GM18505 (cell line): Measurements from ENCODE around the gene CRACR2A.

ENCODE experiments used
- ATAC-seq: cut with Tn5 transposase; IDR thresholded peaks from one replicate; pipeline ENCODE4 v1.9.1; 2021; ENCODE audit not compliant: unreplicated experiment
- POLR2A ChIP-seq: IDR thresholded peaks from 4 replicates; pipeline ENCODE4 v1.6.1; 2011; ENCODE audit warnings: borderline replicate concordance; ENCODE audit not compliant: insufficient read depth, insufficient read length; ENCODE audit errors: extremely low read depth

CRACR2A gene

DNA sequence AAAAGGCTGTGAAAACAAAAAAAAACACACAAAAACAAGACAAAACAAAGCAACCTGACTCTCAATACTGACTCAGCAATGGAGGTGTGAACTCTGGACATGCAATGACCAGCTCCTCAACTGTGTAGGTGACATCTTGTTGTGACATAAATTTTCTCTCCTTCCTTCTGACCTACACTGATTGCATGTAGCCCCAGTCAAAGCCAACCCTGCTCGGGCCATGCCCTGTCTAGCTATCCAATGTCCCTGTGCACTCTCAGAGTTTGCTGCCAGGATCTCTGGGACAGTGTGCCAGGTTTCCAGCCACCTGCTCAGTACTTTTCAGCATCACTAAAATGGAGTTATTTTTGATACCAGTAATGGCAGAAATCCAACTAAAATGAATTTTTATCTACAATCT is 18.9 kb upstream of the CRACR2A start:
- TF ChIP-seq POLR2A = no peak
- no peak for ATAC-seq

GRCh38 chr12:3770891-3771290 is 18.0 kb upstream of the CRACR2A start:
- no peak for TF ChIP-seq POLR2A
- ATAC-seq = no peak

DNA sequence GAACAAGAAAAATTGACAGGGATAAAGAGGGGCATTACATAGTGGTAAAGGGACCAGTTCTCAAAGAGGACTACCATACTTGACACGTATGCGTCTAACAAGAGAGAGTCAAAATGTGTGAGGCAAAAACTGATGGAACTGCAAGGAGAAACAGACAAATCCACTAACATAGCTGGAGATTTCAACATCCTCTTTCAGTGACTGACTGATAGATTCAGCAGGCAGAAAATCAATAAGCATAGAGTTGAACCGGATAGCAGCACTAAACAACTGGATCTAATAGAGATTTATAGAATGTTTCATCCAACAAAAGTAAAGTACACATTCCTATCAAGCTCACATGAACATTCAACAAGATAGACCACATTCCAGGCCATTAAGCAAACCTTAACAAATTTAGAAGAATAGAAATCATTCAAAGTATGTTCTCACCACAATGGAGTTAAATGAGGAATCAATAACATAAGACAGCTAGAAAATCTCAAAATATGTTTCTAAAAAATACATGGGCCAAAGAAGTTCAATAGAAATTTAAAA is 16.1 kb upstream of the CRACR2A start:
- no peak for ATAC-seq
- no peak for TF ChIP-seq POLR2A

GRCh38 chr12:3761116-3761735 is 8.3 kb upstream of the CRACR2A start:
- TF ChIP-seq POLR2A = no peak
- no peak for ATAC-seq

DNA sequence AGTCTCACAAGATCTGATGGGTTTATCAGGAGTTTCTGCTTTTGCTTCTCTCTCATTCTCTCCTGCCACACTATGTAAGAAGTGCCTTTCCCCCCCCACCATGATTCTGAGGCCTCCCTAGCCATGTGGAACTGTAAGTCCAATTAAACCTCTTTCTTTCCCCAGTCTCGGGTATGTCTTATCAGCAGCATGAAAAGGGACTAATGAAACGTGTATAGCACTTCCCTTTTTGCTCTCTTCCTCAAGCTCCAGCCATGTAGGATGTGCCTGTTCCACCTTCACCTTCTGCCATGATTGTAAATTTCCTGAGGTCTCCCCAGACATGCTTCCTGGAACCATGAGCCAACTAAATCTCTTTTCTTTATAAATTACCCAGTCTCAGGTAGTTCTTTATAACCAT is 7.0 kb upstream of the CRACR2A start:
- no peak for TF ChIP-seq POLR2A

GRCh38 chr12:3757261-3757660 is 4.4 kb upstream of the CRACR2A start:
- no peak for TF ChIP-seq POLR2A
- no peak for ATAC-seq

More for the DNA sequence above, 7.0 kb upstream of the CRACR2A start:
- ATAC-seq = no peak

DNA sequence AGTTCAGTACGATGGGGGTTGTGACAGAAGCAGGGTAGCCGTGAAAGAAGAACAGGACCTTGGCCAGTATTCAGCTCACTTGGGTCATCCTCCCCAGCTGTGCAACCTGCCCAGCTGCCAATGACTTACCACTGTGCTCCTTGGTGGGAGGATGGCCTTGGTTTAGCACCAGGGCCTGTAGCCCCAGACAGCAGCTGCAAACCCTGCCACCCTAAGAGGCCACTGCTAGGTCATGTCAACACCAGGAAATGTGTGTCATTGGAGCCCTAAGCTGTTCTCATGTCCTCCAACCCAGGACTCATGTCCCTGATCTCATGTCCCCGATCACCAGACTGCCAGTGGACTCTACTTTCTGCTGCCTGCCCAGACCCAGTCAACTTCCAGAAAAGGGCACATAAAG is 3.0 kb upstream of the CRACR2A start:
- ATAC-seq = no peak
- no peak for TF ChIP-seq POLR2A

GRCh38 chr12:3753544-3754284 is 805 bp upstream of the CRACR2A start:
- no peak for ATAC-seq
- no peak for TF ChIP-seq POLR2A

DNA sequence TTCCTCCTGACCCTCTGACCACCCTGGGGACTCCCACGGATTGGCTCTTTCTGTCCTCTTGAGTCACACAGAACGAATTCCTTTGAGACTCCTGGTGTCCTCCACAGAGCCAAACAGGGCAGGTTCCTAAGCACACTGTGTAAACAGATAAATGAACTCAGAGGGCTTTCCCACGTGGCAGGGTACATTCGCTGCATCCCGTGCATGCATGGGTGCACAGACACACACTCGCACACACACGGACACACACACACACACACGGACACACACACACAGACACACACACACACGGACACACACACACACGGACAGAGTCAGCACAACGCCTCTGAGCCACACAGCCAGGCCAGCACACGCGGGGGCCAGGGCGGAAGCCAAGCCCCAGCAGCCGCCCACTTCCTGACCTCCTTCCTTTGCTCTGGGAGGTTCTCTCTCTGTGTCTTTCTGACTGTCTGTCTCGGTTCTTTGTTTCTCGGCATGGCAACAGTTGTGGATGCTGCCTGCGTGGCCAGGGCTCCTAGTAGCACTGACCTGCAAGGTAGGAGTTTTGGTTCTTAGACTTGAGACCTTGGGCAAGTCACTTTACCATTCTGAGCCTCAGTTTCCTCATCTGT is 706 bp downstream of the CRACR2A start:
- TF ChIP-seq POLR2A = peak; percentile 65
- peak; percentile 60 for ATAC-seq

DNA sequence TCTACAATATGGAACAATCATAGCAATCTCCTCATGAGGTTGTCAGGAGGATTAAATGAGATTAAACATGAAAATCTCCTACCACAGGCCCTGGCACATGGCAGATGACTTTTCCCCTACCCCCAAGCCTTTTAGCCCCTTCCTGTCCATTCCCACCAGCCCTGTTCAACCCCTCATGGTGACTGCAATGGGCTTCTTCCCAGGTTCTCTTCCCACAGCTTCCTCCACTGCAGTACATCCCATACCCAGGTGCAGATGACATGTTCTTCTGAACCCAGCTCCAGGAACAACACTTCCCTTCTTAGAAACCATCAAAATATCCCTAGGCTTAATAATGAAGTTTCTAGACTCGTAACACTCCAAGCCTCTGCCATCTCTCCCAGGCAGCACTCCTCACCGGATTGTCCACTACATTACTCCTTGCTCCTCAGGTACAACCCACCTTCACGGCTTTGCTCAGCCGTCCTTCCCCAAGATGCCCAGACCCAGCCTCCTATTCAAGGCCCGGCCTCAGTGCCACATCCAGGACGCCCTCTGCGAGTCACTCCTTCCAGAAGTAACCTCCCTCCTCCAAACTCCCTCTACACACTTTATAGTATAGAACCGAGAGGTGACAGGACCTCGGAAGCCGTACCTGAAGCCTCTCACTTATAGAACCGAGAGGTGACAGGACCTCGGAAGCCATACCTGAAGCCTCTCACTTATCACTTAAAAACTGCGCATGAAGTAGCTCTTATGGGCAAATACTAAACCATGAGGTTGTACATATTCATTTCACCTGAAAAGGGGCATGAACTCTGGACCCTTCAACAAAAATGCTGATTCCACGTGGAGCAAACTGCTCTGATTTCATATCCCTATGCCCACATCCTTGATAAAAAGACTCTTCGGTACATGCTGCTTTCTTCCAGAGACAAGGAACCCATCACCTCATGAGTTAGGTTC is 1.5 kb downstream of the CRACR2A start:
- TF ChIP-seq POLR2A = no peak
- no peak for ATAC-seq

- no peak for TF ChIP-seq POLR2A
- ATAC-seq = no peak
These were observed 2.3 kb downstream of the CRACR2A start for GRCh38 chr12:3750616-3751015.

DNA sequence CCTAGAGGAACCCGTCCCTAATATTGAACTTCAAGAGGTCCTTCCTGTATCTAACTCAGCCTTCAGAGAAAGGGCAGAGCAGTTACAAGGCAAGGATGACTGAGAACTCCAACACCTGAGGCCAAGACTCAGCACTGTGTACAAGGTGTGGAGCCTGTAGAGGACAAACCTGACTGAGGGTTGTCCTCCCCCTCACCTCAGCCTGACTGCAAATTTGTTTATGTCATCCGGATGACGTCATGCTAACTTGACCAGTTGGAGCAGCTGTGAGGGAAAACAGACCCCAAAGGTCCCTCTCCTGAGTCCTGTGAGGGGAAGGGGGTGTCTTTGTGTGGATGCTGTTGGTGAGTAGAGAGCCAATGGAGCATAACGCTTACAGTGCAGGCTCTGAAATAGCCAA is 4.3 kb downstream of the CRACR2A start:
- ATAC-seq = no peak

More for the DNA sequence above, 4.3 kb downstream of the CRACR2A start:
- TF ChIP-seq POLR2A = no peak
